H1 (cell line): ENCODE data around the gene MAML3. TPM values are rescaled to one million over a fixed set of nuclear protein-coding genes. Genes with fewer than 3 reads are reported as not detected.

ENCODE experiments used
- ASH2L ChIP-seq: fragments of 200-600, 300-600 bp; sonication (generic); IDR thresholded peaks from one replicate; pipeline ENCODE4 v1.7.1; 2017; ENCODE audit warnings: low read length
- BRCA1 ChIP-seq: IDR thresholded peaks from 2 replicates; pipeline ENCODE4 v1.6.1; 2012; ENCODE audit warnings: low read depth, low read length, improper control_type of control experiment
- GTF2F1 ChIP-seq: IDR thresholded peaks from 2 replicates; pipeline ENCODE4 v1.6.1; 2012; ENCODE audit warnings: low read depth, low read length, improper control_type of control experiment, borderline replicate concordance
- JUND ChIP-seq: IDR thresholded peaks from 2 replicates; pipeline ENCODE4 v1.6.1; 2011; ENCODE audit warnings: mild to moderate bottlenecking, improper control_type of control experiment, low read length
- NANOG ChIP-seq: IDR thresholded peaks from 2 replicates; pipeline ENCODE4 v1.6.1; 2011; ENCODE audit warnings: low read length, low read depth, mild to moderate bottlenecking, inconsistent platforms; ENCODE audit not compliant: insufficient read depth, poor library complexity, severe bottlenecking
- RNF2 ChIP-seq: fragments of 200-900, 300-1000 bp; sonication (generic); IDR thresholded peaks from 2 replicates; pipeline ENCODE4 v1.7.1; 2016; ENCODE audit warnings: borderline replicate concordance, low read depth, mild to moderate bottlenecking, antibody characterized with exemption, low read length; ENCODE audit not compliant: poor library complexity, severe bottlenecking; ENCODE audit errors: missing control alignments
- ZNF274 ChIP-seq: IDR thresholded peaks from 2 replicates; pipeline ENCODE4 v1.7.0; 2012; ENCODE audit warnings: low read length, borderline replicate concordance; ENCODE audit errors: extremely low read depth
- polyA plus RNA-seq, 7 experiments: library from polyadenylated mRNA; depleted of rRNA in 3 of 7; stranded (reverse) in 5 of 7; unstranded in 2 of 7; fragments of >200 nt in 5 of 7; fragments of 200-250 nt in 2 of 7; gene quantifications; 1 replicate in 5 of 7; 2 replicates in 1 of 7; 4 replicates in 1 of 7; pipeline versions ENCODE4 v1.2.1 to v1.2.3, GENCODE V29; 2011 to 2013; ENCODE audit warnings: missing spikeins in 2 of 7, mixed read lengths in 2 of 7
- total RNA-seq: library from RNA; stranded (reverse); fragmentation: NEBNext Ultra II Directional; extraction: Animal tissue kit (Norgen Biotek cat#: 25700); gene quantifications from 2 replicates; pipeline ENCODE4 v1.2.1, GENCODE V29; 2021
- TF ChIP-seq, protein P1 (sequence below): fragments of 300-600 bp; sonication (generic); IDR thresholded peaks from 2 replicates; pipeline ENCODE4 v1.7.1; 2012; ENCODE audit warnings: low read length, moderate library complexity, mild to moderate bottlenecking, inconsistent platforms; ENCODE audit not compliant: insufficient replicate concordance
- TF ChIP-seq, protein P2 (sequence below): IDR thresholded peaks from 2 replicates; pipeline ENCODE4 v1.6.1; 2011; ENCODE audit warnings: low read length, improper control_type of control experiment

The MAML3 gene
- total and polyA plus RNA-seq, 2 of the 8 experiments (the other 6 are each of a cell fraction or from before 2014, with no cell fraction given): 2.1 to 5.7 TPM

DNA sequence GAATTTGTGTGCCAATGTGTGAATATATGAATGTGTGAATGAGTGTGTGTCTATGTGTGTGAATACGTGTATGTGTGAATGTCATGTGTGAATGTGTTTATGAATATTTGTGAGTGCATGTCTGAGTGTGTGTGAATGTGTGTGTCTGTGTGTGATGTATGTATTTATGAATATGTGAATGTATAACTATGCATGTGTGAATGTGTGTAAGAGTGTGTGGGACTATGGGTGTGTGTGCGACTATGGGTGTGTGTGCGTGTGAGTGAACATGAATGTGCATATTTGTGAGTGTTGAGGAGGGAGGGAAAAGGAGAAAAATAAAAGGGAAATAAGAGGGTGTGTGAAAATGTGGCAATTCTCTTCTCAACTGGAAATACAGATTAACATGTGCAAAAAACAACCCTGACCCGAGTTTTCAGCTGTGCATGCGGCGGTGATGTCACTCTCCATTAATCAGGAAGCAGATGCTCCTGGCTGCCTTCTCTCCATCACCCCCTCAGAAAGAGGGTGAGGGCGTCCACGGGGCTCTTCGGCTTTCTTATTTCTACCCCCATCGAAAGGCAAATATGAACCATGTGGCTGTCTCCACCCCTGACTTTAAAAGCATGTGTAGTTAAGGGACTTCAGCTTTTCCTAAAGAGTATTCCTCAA, 219.8 kb downstream of the MAML3 start (continued):
- TF ChIP-seq, protein P1, sequence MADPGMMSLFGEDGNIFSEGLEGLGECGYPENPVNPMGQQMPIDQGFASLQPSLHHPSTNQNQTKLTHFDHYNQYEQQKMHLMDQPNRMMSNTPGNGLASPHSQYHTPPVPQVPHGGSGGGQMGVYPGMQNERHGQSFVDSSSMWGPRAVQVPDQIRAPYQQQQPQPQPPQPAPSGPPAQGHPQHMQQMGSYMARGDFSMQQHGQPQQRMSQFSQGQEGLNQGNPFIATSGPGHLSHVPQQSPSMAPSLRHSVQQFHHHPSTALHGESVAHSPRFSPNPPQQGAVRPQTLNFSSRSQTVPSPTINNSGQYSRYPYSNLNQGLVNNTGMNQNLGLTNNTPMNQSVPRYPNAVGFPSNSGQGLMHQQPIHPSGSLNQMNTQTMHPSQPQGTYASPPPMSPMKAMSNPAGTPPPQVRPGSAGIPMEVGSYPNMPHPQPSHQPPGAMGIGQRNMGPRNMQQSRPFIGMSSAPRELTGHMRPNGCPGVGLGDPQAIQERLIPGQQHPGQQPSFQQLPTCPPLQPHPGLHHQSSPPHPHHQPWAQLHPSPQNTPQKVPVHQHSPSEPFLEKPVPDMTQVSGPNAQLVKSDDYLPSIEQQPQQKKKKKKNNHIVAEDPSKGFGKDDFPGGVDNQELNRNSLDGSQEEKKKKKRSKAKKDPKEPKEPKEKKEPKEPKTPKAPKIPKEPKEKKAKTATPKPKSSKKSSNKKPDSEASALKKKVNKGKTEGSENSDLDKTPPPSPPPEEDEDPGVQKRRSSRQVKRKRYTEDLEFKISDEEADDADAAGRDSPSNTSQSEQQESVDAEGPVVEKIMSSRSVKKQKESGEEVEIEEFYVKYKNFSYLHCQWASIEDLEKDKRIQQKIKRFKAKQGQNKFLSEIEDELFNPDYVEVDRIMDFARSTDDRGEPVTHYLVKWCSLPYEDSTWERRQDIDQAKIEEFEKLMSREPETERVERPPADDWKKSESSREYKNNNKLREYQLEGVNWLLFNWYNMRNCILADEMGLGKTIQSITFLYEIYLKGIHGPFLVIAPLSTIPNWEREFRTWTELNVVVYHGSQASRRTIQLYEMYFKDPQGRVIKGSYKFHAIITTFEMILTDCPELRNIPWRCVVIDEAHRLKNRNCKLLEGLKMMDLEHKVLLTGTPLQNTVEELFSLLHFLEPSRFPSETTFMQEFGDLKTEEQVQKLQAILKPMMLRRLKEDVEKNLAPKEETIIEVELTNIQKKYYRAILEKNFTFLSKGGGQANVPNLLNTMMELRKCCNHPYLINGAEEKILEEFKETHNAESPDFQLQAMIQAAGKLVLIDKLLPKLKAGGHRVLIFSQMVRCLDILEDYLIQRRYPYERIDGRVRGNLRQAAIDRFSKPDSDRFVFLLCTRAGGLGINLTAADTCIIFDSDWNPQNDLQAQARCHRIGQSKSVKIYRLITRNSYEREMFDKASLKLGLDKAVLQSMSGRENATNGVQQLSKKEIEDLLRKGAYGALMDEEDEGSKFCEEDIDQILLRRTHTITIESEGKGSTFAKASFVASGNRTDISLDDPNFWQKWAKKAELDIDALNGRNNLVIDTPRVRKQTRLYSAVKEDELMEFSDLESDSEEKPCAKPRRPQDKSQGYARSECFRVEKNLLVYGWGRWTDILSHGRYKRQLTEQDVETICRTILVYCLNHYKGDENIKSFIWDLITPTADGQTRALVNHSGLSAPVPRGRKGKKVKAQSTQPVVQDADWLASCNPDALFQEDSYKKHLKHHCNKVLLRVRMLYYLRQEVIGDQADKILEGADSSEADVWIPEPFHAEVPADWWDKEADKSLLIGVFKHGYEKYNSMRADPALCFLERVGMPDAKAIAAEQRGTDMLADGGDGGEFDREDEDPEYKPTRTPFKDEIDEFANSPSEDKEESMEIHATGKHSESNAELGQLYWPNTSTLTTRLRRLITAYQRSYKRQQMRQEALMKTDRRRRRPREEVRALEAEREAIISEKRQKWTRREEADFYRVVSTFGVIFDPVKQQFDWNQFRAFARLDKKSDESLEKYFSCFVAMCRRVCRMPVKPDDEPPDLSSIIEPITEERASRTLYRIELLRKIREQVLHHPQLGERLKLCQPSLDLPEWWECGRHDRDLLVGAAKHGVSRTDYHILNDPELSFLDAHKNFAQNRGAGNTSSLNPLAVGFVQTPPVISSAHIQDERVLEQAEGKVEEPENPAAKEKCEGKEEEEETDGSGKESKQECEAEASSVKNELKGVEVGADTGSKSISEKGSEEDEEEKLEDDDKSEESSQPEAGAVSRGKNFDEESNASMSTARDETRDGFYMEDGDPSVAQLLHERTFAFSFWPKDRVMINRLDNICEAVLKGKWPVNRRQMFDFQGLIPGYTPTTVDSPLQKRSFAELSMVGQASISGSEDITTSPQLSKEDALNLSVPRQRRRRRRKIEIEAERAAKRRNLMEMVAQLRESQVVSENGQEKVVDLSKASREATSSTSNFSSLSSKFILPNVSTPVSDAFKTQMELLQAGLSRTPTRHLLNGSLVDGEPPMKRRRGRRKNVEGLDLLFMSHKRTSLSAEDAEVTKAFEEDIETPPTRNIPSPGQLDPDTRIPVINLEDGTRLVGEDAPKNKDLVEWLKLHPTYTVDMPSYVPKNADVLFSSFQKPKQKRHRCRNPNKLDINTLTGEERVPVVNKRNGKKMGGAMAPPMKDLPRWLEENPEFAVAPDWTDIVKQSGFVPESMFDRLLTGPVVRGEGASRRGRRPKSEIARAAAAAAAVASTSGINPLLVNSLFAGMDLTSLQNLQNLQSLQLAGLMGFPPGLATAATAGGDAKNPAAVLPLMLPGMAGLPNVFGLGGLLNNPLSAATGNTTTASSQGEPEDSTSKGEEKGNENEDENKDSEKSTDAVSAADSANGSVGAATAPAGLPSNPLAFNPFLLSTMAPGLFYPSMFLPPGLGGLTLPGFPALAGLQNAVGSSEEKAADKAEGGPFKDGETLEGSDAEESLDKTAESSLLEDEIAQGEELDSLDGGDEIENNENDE: no peak
- TF ChIP-seq ASH2L (no peak), GTF2F1 (no peak), JUND (no peak), NANOG (no peak), BRCA1 (no peak), RNF2 (no peak), ZNF274 (no peak)
- TF ChIP-seq, protein P2, sequence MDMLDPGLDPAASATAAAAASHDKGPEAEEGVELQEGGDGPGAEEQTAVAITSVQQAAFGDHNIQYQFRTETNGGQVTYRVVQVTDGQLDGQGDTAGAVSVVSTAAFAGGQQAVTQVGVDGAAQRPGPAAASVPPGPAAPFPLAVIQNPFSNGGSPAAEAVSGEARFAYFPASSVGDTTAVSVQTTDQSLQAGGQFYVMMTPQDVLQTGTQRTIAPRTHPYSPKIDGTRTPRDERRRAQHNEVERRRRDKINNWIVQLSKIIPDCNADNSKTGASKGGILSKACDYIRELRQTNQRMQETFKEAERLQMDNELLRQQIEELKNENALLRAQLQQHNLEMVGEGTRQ: no peak
